IPS-15b (cell line): ENCODE data around the gene ZNF771.

Experiments
- H3K27me3 ChIP-seq: one replicate; pipeline ENCODE4 v1.6.1; 2013; ENCODE audit warnings: low read length; ENCODE audit not compliant: control insufficient read depth, insufficient read depth
- H3K36me3 ChIP-seq: one replicate; pipeline ENCODE4 v1.6.1; 2013; ENCODE audit warnings: low read length; ENCODE audit not compliant: control insufficient read depth, insufficient read depth
- H3K4me1 ChIP-seq: one replicate; pipeline ENCODE4 v1.6.1; 2013; ENCODE audit warnings: mild to moderate bottlenecking, low read length; ENCODE audit not compliant: control insufficient read depth, insufficient read depth
- H3K4me3 ChIP-seq: one replicate; pipeline ENCODE4 v1.5.1; 2013; ENCODE audit warnings: low read depth, low read length
- H3K9ac ChIP-seq: one replicate; pipeline ENCODE4 v1.6.1; 2013; ENCODE audit warnings: low read depth, mild to moderate bottlenecking, low read length
- H3K9me3 ChIP-seq: one replicate; pipeline ENCODE4 v1.6.1; 2013; ENCODE audit warnings: mild to moderate bottlenecking, low read length; ENCODE audit not compliant: control insufficient read depth, insufficient read depth

ZNF771 gene

DNA sequence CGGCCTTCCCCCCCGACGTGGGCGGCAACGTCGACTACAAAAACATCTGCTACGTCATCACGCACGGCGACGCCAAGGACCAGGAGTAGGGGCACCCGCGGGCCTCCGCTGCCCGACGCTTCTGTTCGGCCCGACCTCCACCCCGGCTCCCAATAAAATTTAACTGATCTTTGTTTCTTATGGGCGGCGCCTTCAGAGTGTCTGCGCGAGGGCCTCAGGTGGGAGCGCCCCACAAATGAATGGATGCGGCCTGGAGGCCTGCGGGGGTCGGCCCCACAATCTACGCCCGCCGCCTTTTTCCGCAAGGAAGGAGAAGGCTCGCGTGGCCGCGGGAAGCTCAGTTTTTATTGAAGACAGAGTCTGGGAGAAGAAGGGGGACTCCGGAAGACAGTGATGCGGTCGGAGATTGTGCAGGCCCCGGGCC, 29.6 kb upstream of the ZNF771 start:
- Histone ChIP-seq H3K9me3 (no peaks in the 10 kb centered on the region), H3K36me3 (no peaks in the 10 kb centered on the region), H3K4me1 (no peaks in the 10 kb centered on the region), H3K9ac (peak overlapping the region; percentile 65), H3K27me3 (no peaks in the 10 kb centered on the region), H3K4me3 (peak overlapping the region; percentile 64)

DNA sequence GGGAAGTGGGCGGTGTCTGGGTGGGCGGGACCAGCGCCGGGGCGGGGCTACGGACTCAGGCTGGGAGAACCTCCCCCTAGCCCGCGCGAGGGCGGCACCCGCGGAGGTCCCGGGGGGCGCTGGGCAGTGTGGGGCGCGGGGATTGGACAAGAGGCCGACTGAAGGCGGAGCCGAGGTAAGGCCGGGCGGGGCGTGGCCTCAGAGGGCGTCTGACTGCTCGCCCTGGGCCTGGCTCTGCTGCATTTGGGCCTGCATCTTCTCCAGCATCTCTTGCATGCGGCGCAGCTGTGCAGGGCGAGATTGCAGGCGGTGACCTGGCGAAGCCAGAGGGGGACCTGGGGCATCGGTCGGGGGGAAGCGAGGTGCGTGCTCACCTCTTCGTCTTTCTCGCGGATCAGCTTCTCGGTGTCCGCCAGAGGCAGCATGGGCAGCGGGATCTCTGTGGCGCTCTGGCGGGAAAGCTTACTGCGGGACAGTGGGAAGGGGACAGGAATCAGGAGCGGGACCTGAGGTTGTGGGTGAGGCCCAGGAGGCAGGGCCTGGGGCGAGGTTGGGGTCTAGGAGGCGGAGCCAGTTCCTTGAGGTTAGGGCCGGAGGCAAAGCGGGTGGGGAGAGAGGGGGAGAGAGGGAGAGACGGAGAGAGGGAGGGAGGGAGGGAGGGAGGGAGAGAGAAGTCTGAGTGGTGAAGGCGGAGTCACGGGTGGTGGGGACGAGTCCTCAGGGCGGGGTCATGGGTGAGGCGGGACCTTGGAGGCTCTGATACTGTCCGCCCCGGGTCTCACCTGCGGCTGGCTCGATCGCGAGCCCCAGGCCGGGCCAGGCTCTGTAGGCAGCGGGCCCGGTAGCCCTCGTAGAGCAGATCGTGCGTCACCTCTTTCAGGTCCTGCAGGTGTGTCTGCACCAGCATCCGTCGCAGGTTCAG, 28.9 kb upstream of the ZNF771 start:
- H3K9ac ChIP-seq: peak overlapping the region; percentile 81
- no peaks in the 10 kb centered on the region for H3K9me3 ChIP-seq
- no peaks in the 10 kb centered on the region for H3K36me3 ChIP-seq
- H3K4me3 ChIP-seq: peak overlapping the region; percentile 99
- H3K27me3 ChIP-seq: no peaks in the 10 kb centered on the region
- H3K4me1 ChIP-seq: no peaks in the 10 kb centered on the region

DNA sequence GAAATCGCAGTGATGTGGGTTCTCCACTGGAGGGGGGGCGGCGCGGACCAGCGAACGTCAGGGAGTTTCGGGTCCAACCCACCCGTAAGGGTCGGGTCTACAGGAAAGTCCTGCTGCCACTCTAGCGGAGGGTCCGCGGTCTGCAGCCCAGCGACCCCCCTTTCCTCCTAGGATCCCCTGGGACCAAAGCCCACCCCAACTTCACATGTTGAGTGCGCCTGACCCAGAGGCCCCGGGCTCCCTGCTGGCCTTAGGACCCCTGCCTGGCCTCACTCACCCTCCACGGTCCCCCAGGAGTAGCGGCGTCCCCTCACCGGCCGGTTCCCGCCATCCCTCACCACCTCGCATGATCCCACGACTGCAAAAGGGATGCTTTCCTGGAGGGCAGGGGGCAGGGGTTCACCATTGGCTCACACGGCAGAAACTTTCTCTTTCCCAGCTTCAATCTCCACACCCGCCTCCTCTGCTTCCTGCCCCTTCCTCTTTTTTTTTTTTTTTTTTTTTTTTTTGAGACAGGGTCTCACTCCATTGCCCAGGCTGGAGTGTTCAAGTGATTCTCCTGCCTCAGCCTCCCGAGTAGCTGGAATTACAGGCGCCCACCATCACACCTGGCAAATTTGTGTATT, 28.1 kb upstream of the ZNF771 start:
- Histone ChIP-seq H3K4me3 (peak overlapping the region; percentile 99), H3K9me3 (no peaks in the 10 kb centered on the region), H3K9ac (peak overlapping the region; percentile 73), H3K4me1 (no peaks in the 10 kb centered on the region), H3K36me3 (no peaks in the 10 kb centered on the region), H3K27me3 (no peaks in the 10 kb centered on the region)

DNA sequence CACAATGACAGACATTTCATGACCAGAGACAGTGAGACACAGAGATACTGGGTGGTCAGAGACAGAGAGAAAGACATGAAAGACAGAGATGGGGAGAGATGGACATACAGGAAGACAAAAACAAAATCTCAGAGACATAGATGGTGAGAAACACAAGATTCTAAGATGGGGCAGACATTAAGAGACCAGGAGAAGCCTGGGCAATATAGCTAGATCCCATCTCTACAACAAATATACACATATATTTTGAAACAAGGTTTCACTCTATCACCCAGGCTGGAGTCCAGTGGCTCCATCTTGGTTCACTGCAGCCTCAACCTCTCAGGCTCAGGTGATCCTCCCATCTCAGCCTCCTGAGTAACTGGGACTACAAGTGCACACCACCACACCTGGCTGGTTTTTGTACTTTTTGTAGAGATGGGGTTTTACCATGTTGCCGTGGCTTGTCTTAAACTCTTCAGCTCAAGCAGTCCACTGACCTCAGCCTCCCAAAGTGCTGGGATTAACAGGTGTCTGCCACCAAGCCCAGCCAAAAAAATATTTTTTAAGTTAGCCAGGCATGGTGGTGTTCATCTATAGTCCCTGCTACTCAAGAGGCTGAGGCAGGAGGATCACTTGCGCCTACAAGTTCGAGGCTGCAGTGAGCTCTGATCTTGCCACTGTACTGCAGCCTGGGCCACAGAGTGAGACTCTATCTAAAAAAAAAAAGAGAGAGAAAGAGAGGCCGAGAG, 27.2 kb upstream of the ZNF771 start:
- Histone ChIP-seq H3K9me3 (no peaks in the 10 kb centered on the region), H3K4me3 (no peak overlapping the region), H3K4me1 (no peaks in the 10 kb centered on the region), H3K36me3 (no peaks in the 10 kb centered on the region), H3K9ac (no peak overlapping the region), H3K27me3 (no peaks in the 10 kb centered on the region)

DNA sequence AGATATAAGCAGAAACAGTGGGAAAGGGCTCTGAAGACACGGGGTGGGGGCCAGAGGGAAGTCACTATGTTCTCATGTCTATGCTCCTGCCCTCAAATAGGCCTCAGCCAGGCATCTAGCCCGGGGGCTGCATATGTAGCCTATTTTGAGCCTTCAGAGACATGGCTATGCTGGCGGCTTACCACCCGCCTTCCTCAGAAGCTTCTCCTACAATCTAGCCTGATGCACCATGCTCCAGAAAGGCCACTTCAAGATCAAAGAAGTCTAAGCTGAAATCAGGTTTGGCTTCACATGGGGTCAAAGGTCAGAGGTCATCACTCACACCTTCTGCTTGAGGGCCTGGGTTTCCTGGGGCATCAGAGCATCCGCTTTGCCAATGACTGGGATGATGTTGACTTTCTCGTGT, 26.6 kb upstream of the ZNF771 start:
- no peaks in the 10 kb centered on the region for H3K27me3 ChIP-seq
- no peak overlapping the region for H3K9ac ChIP-seq
- no peaks in the 10 kb centered on the region for H3K9me3 ChIP-seq
- no peak overlapping the region for H3K4me3 ChIP-seq
- no peaks in the 10 kb centered on the region for H3K4me1 ChIP-seq
- H3K36me3 ChIP-seq: no peaks in the 10 kb centered on the region

DNA sequence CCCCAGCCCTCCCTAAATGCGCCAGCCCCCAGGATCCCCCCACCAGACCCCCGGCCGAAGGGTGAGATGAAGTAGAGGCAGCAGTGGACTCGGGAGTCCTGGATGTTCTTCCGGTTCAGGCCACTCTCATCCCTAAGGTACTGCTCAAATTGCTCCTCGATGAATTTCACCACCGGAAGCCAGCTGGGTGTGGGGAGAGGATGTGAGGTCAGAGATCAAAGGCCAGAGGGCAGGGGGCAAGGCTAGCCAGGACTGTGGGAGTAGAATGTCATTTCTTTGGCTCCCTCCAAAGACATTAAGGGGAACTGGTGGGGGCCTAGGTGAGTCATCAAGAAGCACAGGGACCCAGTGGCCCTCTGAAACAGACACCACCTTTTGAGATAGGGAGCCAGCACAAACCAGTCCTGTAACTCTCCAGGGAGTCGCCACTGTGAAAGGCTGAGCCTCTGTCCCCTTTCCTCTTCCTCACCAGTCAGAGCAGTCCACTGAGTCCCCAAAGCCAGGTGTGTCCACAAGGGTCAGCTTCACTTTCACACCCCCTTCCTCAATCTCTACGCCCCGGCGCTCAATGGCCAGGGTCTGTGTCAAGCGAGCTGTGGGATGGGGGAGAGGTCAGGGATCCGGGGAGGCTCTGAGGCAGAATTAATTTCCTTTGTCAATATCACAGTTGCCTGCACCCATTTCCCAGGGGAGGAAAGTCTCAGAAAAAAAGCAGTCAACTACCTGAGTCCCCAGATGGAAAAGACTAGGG, 25.9 kb upstream of the ZNF771 start:
- H3K4me3 ChIP-seq: no peak overlapping the region

DNA sequence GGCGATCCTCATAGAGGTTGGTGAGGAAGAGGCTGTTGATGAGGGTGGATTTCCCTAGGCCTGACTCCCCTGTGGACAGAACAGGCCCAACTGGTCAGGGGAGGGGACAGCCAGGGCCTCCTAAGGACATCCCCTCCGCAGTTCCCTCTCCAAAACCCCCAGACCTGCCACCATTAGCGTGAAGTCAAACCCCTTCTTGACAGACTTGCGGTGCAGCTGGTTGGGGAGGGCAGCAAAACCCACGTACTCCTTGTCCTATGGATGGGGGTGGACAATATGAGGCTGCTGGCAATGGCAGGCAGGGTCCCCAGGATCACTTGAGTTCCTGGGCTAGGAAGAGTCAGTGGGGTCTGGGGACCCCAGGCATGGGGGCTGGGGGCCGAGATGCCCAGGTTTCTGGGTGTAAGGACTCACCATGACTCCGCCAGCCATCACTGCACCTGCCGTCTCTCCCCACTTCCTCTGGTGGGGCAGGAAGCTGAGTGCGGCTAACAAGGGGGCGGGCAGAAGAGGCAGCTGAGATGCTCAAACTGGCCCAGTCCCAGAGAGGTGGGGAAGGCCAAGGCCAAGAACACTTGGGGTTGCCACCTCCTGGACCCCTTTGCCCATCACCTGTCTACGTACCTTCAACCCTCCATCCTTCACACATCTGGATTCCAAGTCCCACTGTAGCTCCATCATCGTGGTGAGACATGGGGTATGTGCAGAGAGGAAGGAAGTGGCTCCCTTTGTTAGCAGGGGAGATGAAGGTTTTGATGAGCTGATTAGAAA, 25.1 kb upstream of the ZNF771 start, which contains the start of gene SEPTIN1:
Gene SEPTIN1, minus strand, starts transcription at position 451 of the 771 bp plus-strand sequence. Its CDS starts 19 bp downstream, at position 432.
- H3K9ac ChIP-seq: no peak within 1 kb of the TSS
- no peaks in the 10 kb centered on the region for H3K9me3 ChIP-seq
- no peak within 1 kb of the TSS for H3K4me3 ChIP-seq
- H3K36me3 ChIP-seq: no peaks in the 10 kb centered on the region
- H3K27me3 ChIP-seq: no peaks in the 10 kb centered on the region
- H3K4me1 ChIP-seq: no peaks in the 10 kb centered on the region

More for the DNA sequence above, 25.9 kb upstream of the ZNF771 start:
- no peaks in the 10 kb centered on the region for H3K27me3 ChIP-seq
- H3K9me3 ChIP-seq: no peaks in the 10 kb centered on the region
- H3K36me3 ChIP-seq: no peaks in the 10 kb centered on the region
- H3K4me1 ChIP-seq: no peaks in the 10 kb centered on the region
- H3K9ac ChIP-seq: no peak overlapping the region

DNA sequence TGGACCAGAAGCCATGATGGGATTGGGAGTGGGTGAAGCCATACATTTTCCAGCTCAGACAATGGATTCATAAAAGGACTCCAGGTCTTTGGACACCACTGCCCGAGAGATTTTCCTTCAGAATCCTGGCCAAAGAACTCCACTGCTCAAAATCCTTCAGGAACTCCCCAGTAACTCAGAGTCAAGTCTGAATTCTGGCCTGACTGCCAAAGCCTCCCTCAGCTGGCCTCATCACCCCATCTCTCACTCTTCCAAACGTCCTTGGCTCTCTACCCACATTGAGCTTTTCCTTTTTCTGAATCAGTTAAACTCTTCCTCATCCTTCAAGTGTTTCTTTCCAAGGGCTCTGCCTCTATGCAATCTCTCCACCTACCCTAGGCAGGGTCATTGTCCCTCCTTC, 23.9 kb upstream of the ZNF771 start:
- no peak overlapping the region for H3K9ac ChIP-seq
- no peak overlapping the region for H3K4me3 ChIP-seq
- no peaks in the 10 kb centered on the region for H3K4me1 ChIP-seq

DNA sequence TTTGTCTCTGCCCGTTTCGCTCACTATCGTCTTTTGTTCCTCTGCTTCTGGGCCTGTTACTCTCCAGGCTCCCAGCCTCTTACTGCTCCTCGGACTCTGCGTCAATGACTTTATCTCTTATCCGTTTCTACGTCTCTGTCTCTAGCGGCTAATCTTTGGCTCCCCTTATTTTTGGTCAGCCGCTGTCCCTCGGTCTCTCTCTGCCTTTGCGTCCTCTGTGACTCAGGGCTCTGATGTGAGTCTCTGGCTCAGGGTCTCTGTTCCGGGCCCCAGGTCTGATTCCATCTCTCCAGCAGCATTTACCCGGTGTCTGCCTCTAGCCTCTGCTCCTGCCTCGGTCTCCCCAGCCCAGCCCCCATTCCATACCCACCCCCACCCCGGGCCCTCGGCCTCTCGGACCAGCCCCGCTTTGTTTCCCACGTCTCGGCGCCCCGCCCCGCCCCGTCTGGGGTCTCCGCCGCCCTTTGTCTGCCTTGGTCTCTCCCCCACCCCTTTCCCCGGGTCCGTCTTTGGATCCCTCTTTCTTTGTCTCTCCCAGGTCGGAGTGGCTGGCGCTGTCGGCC, 12.7 kb upstream of the ZNF771 start:
- H3K4me1 ChIP-seq: peaks cover 5% of the 10 kb centered on the region
- peaks cover 13% of the 10 kb centered on the region for H3K36me3 ChIP-seq
- no peaks in the 10 kb centered on the region for H3K27me3 ChIP-seq
- no peaks in the 10 kb centered on the region for H3K9me3 ChIP-seq
- peak overlapping the region; percentile 81 for H3K4me3 ChIP-seq
- H3K9ac ChIP-seq: peak overlapping the region; percentile 82

More for the DNA sequence above, 23.9 kb upstream of the ZNF771 start:
- H3K27me3 ChIP-seq: no peaks in the 10 kb centered on the region
- no peaks in the 10 kb centered on the region for H3K9me3 ChIP-seq
- no peaks in the 10 kb centered on the region for H3K36me3 ChIP-seq

DNA sequence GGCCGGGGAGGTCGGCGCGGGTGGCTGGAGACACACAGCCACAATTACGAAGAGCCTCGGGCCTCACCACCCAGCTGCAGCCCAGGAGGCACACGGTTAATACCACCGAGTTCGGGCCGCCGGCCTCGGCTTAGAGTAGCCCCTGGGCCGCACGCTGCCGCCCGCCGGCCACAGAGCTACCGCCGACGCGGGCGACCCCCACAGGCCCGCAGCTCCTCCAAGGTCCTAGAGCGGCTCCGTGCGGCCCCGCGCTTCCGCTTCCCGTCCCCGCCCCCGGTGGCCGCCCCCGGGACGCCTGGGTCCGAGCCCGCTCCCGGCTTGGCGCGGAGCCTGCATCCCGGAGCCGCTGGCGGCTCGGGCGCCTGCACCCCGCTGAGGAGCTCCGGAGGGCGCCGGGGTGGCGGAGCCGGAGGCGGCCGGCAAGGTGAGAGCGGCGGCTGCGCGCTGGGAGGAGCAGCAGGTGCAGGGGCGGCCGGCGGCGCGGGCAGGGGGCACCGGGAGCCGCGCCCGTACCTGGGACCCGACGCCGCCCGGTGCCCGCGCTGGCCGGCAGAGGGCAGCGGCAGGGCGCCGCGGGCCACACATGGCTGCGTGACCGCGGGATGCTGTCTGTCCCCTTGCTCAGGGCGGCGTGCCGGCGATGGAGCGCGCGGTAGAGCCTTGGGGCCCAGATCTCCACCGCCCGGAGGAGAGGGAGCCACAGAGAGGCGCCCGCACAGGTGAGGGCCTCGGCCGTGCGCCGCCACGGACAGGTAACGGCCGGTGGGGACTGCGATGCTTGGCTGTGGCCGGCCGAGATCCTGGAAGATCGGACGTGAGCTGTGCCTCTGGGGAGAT, 12.0 kb upstream of the ZNF771 start, which contains the start of gene ZNF48:
Gene ZNF48, plus strand, starts transcription at position 266 of the 837 bp plus-strand sequence. Its CDS starts 375 bp downstream, at position 641.
- Histone ChIP-seq H3K4me1 (peaks cover 5% of the 10 kb centered on the region), H3K4me3 (peak within 1 kb of the TSS; percentile 81), H3K27me3 (no peaks in the 10 kb centered on the region)

More for the DNA sequence above, 12.0 kb upstream of the ZNF771 start, which contains the start of gene ZNF48:
- H3K36me3 ChIP-seq: peaks cover 13% of the 10 kb centered on the region
- peak within 1 kb of the TSS; percentile 85 for H3K9ac ChIP-seq
- H3K9me3 ChIP-seq: no peaks in the 10 kb centered on the region
